Measurements from ENCODE around the gene SCN5A. TPM values are rescaled to one million over a fixed set of nuclear protein-coding genes. Genes with fewer than 3 reads are reported as not detected.

Gene SCN5A
- total and polyA plus RNA-seq, 2 experiments from 2014 or later, result 10.2 to 10.6 TPM

- no peaks in the 10 kb centered on the region for H4K20me1 ChIP-seq (replicated peaks; ENCODE audit: insufficient read depth)
- Mint-ChIP-seq H3K27me3 (ENCODE audit: insufficient read depth, low read depth, poor library complexity) (peaks cover 3% of the 10 kb centered on the region), H3K4me1 (peaks cover 3% of the 10 kb centered on the region; the same call in 1 of the 3 replicates), H3K36me3 (ENCODE audit: low read depth) (peaks cover 7% of the 10 kb centered on the region; the same call in 2 of the 3 replicates), H3K27ac (no peak overlapping the region), H3K4me3 (no peak overlapping the region), H3K9me3 (no peaks in the 10 kb centered on the region)
- H3F3A ChIP-seq (replicated peaks; ENCODE audit: low read depth), result no peaks in the 10 kb centered on the region
- no peak overlapping the region for H3K4me3 ChIP-seq
- no peak overlapping the region for H3K27ac ChIP-seq (ENCODE audit: low read depth)
- TF ChIP-seq ETS1 (IDR thresholded peaks at IDR 0.05) (no peak), EZH2 (IDR thresholded peaks at IDR 0.05; ENCODE audit: low read depth, unreplicated experiment) (no peak), CTCF (conservative IDR thresholded peaks at IDR 0.05; ENCODE audit: low read depth in 2 of 2) (no peak), EZH2phosphoT487 (IDR thresholded peaks at IDR 0.05; ENCODE audit: unreplicated experiment) (no peak), ZNF114 (CRISPR knock-in tag; IDR thresholded peaks at IDR 0.05) (no peak), JUNB (IDR thresholded peaks at IDR 0.05; ENCODE audit: unreplicated experiment) (no peak)
- H2AFZ ChIP-seq, result no peak overlapping the region
- 0 out of 2 replicates have a peak, but pooled peaks cover 5% of the 10 kb centered on the region for H3K9me2 ChIP-seq (ENCODE audit: insufficient read depth)
- no peaks in the 10 kb centered on the region for H3K36me3 ChIP-seq (ENCODE audit: insufficient read depth)
- no peak overlapping the region for H3K4me2 ChIP-seq
- DNase-seq (ENCODE audit: low spot score) (no peak), ATAC-seq (no peak)
- H3K4me1 ChIP-seq (ENCODE audit: insufficient read depth), result no peaks in the 10 kb centered on the region
- no peaks in the 10 kb centered on the region for H3K27me3 ChIP-seq (ENCODE audit: insufficient read depth)
- H3K79me2 ChIP-seq (replicated peaks; ENCODE audit: insufficient read depth), result no peaks in the 10 kb centered on the region
These were observed 84.7 kb downstream of the SCN5A start for GRCh38 chr3:38564631-38565338.

- no peak overlapping the region for H3K27ac ChIP-seq (ENCODE audit: low read depth)
- Mint-ChIP-seq H3K27me3 (ENCODE audit: insufficient read depth, low read depth, poor library complexity) (peaks cover 3% of the 10 kb centered on the region), H3K9me3 (no peaks in the 10 kb centered on the region), H3K36me3 (ENCODE audit: low read depth) (peaks cover 12% of the 10 kb centered on the region; the same call in 2 of the 3 replicates), H3K27ac (no peak overlapping the region), H3K4me3 (no peak overlapping the region), H3K4me1 (peaks cover 3% of the 10 kb centered on the region; the same call in 1 of the 3 replicates)
- H3K79me2 ChIP-seq (replicated peaks; ENCODE audit: insufficient read depth), result no peaks in the 10 kb centered on the region
- H3K36me3 ChIP-seq (ENCODE audit: insufficient read depth), result no peaks in the 10 kb centered on the region
- no peaks in the 10 kb centered on the region for H4K20me1 ChIP-seq (replicated peaks; ENCODE audit: insufficient read depth)
- no peak overlapping the region for H3K4me2 ChIP-seq
- H3F3A ChIP-seq (replicated peaks; ENCODE audit: low read depth), result no peaks in the 10 kb centered on the region
- DNase-seq (ENCODE audit: low spot score), result no peak
- H3K27me3 ChIP-seq (ENCODE audit: insufficient read depth), result no peaks in the 10 kb centered on the region
- H3K4me1 ChIP-seq (ENCODE audit: insufficient read depth), result no peaks in the 10 kb centered on the region
- ATAC-seq, result no peak
- H2AFZ ChIP-seq, result no peak overlapping the region
- 0 out of 2 replicates have a peak, but pooled peaks cover 8% of the 10 kb centered on the region for H3K9me2 ChIP-seq (ENCODE audit: insufficient read depth)
- no peak overlapping the region for H3K4me3 ChIP-seq
- TF ChIP-seq ZNF462 (CRISPR knock-in tag; IDR thresholded peaks at IDR 0.05), result no peak
- TF ChIP-seq ZNF114 (CRISPR knock-in tag; IDR thresholded peaks at IDR 0.05), result no peak
- no peak for TF ChIP-seq EZH2phosphoT487 (IDR thresholded peaks at IDR 0.05; ENCODE audit: unreplicated experiment)
These were observed 85.6 kb downstream of the SCN5A start for GRCh38 chr3:38563886-38564270.
